IMR-90 (cell line): ENCODE results near the gene LRRC75A. TPM values are rescaled to one million over a fixed set of nuclear protein-coding genes. Genes with fewer than 3 reads are reported as not detected.

ENCODE experiments used
- CEBPB ChIP-seq: IDR thresholded peaks from 2 replicates; pipeline ENCODE4 v1.6.1; 2012; ENCODE audit warnings: low read depth, low read length, improper control_type of control experiment
- CHD1 ChIP-seq: IDR thresholded peaks from 2 replicates; pipeline ENCODE4 v1.6.1; 2012; ENCODE audit warnings: low read depth, low read length, improper control_type of control experiment
- ELK1 ChIP-seq: fragments of 150-350 bp; IDR thresholded peaks from 2 replicates; pipeline ENCODE4 v1.6.1; 2016; ENCODE audit warnings: low read depth, mild to moderate bottlenecking, low read length, moderate library complexity, borderline replicate concordance
- polyA plus RNA-seq, 3 experiments: library from polyadenylated mRNA; depleted of rRNA; stranded (reverse); fragments of >200 nt; gene quantifications; 2 replicates each; pipeline ENCODE4 v1.2.3, GENCODE V29; 2012; ENCODE audit warnings: low replicate concordance in 1 of 3
- total RNA-seq: library from RNA; depleted of rRNA; stranded (reverse); fragments of >200 nt; gene quantifications from 2 replicates; pipeline ENCODE4 v1.2.3, GENCODE V29; 2012

Gene LRRC75A
- total and polyA plus RNA-seq, 2 of the 4 experiments (the other 2 are of a cell fraction) = 0.72 to 1.0 TPM

- TF ChIP-seq ELK1 (no peak), CHD1 (peak; percentile 97; the same call in 1 of the 2 replicates), CEBPB (peak; percentile 79)
These were observed 53.3 kb downstream of the LRRC75A start (continued) for GRCh38 chr17:16438557-16439302.
